ENCODE results near the gene KAZN.

DNA sequence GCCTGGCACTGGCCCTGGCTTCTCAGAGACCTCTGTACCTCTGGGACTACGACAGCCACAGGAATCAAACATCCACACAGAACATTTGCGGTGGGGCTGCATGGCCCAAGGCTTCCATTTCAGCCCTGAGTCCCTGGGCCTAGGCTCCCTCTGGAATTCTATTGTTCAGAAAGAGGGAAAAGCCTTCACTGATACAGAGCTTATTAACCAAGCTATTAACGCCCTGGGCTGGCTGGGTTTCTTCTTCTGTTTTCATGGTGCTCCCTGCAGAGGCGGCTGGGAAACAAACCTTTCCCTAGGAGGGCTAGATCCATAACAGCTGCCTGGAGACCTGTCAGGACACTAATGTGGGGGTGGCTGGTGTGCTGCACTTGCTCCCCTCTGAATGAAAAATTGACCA, 88.2 kb downstream of the KAZN start:
- TF ChIP-seq ZFP30 (CRISPR knock-in tag; IDR thresholded peaks at IDR 0.05) (no peak), ZC3H10 (CRISPR knock-in tag; IDR thresholded peaks at IDR 0.05) (no peak), ZFP3 (CRISPR knock-in tag; IDR thresholded peaks at IDR 0.05) (no peak), OSR1 (CRISPR knock-in tag; IDR thresholded peaks at IDR 0.05) (no peak), ZNF8 (CRISPR knock-in tag; IDR thresholded peaks at IDR 0.05) (no peak), ESRRG (CRISPR knock-in tag; IDR thresholded peaks at IDR 0.05) (no peak), RARB (CRISPR knock-in tag; IDR thresholded peaks at IDR 0.05) (no peak)
- TF ChIP-seq, protein P1, sequence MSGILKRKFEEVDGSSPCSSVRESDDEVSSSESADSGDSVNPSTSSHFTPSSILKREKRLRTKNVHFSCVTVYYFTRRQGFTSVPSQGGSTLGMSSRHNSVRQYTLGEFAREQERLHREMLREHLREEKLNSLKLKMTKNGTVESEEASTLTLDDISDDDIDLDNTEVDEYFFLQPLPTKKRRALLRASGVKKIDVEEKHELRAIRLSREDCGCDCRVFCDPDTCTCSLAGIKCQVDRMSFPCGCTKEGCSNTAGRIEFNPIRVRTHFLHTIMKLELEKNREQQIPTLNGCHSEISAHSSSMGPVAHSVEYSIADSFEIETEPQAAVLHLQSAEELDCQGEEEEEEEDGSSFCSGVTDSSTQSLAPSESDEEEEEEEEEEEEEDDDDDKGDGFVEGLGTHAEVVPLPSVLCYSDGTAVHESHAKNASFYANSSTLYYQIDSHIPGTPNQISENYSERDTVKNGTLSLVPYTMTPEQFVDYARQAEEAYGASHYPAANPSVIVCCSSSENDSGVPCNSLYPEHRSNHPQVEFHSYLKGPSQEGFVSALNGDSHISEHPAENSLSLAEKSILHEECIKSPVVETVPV (CRISPR knock-in tag; IDR thresholded peaks at IDR 0.05), result no peak
